Dendritic cell treated with granulocyte-macrophage colony-stimulating factor and Interleukin-4, amounts not matched to agents 40 ng/mL and 50 ng/mL, for 4 days (primary cell): Measurements from ENCODE around the gene CCDC90B.
"Not testable (repeated sequence)": the region's sequence is repeated elsewhere in the genome, so short reads cannot be mapped to it uniquely, and the experiment has no call there.

Source experiments
- H3K27ac Mint-ChIP-seq: one replicate; pipeline ENCODE4 v1.8.0; 2022; ENCODE audit warnings: mild to moderate bottlenecking, mixed read lengths
- H3K27me3 Mint-ChIP-seq: one replicate; pipeline ENCODE4 v1.8.0; 2022; ENCODE audit warnings: mild to moderate bottlenecking, mixed read lengths
- H3K36me3 Mint-ChIP-seq: one replicate; pipeline ENCODE4 v1.8.0; 2022; ENCODE audit warnings: low read depth, mixed read lengths
- H3K4me1 Mint-ChIP-seq: one replicate; pipeline ENCODE4 v1.8.0; 2022; ENCODE audit warnings: low read depth, mixed read lengths
- H3K4me3 Mint-ChIP-seq: one replicate; pipeline ENCODE4 v1.8.0; 2022; ENCODE audit warnings: mild to moderate bottlenecking, moderate library complexity, mixed read lengths
- H3K9me3 Mint-ChIP-seq: one replicate; pipeline ENCODE4 v1.8.0; 2022; ENCODE audit warnings: mixed read lengths
- intact Hi-C: fragments of 100-400 bp; cut with micrococcal nuclease; formaldehyde crosslinking; loops from one replicate; pipeline ENCODE4 v1.15.0; 2022

CCDC90B gene

GRCh38 chr11:83275888-83276641, 10.1 kb downstream of the CCDC90B start:
- intact Hi-C loops, result no loop called here
- H3K4me1 Mint-ChIP-seq, result peaks cover 7% of the 10 kb centered on the region
- no peaks in the 10 kb centered on the region for H3K27me3 Mint-ChIP-seq
- no peak overlapping the region for H3K27ac Mint-ChIP-seq
- H3K4me3 Mint-ChIP-seq, result no peak overlapping the region
- peaks cover 68% of the 10 kb centered on the region for H3K36me3 Mint-ChIP-seq
- no peaks in the 10 kb centered on the region for H3K9me3 Mint-ChIP-seq

GRCh38 chr11:83272627-83273026, 13.5 kb downstream of the CCDC90B start:
- peaks cover 72% of the 10 kb centered on the region for H3K36me3 Mint-ChIP-seq
- intact Hi-C loops, result no loop called here
- H3K4me1 Mint-ChIP-seq, result peaks cover 8% of the 10 kb centered on the region
- no peaks in the 10 kb centered on the region for H3K27me3 Mint-ChIP-seq
- H3K9me3 Mint-ChIP-seq, result no peaks in the 10 kb centered on the region
- no peak overlapping the region for H3K27ac Mint-ChIP-seq
- no peak overlapping the region for H3K4me3 Mint-ChIP-seq

GRCh38 chr11:83271734-83272133, 14.4 kb downstream of the CCDC90B start:
- H3K27ac Mint-ChIP-seq, H3K4me3 Mint-ChIP-seq, H3K27me3 Mint-ChIP-seq, intact Hi-C loops, H3K9me3 Mint-ChIP-seq, H3K4me1 Mint-ChIP-seq: not testable (repeated sequence)
- peaks cover 72% of the 10 kb centered on the region for H3K36me3 Mint-ChIP-seq

GRCh38 chr11:83269080-83269479, 17.1 kb downstream of the CCDC90B start:
- H3K27ac Mint-ChIP-seq, result peak overlapping the region; percentile 1
- intact Hi-C loops, H3K4me3 Mint-ChIP-seq: not testable (repeated sequence)

GRCh38 chr11:83265331-83265730, 20.8 kb downstream of the CCDC90B start:
- Mint-ChIP-seq H3K4me3 (no peak overlapping the region), H3K36me3 (peaks cover 76% of the 10 kb centered on the region)

More at GRCh38 chr11:83269080-83269479, 17.1 kb downstream of the CCDC90B start:
- not testable (repeated sequence) for H3K9me3 Mint-ChIP-seq, H3K4me1 Mint-ChIP-seq, H3K27me3 Mint-ChIP-seq
- peaks cover 88% of the 10 kb centered on the region for H3K36me3 Mint-ChIP-seq

GRCh38 chr11:83259559-83259958, 26.6 kb downstream of the CCDC90B start:
- intact Hi-C loops, result no loop called here
- Mint-ChIP-seq H3K36me3 (peaks cover 60% of the 10 kb centered on the region), H3K9me3 (no peaks in the 10 kb centered on the region), H3K27me3 (no peaks in the 10 kb centered on the region), H3K4me1 (no peaks in the 10 kb centered on the region), H3K4me3 (no peak overlapping the region), H3K27ac (no peak overlapping the region)

More at GRCh38 chr11:83265331-83265730, 20.8 kb downstream of the CCDC90B start:
- Mint-ChIP-seq H3K4me1 (peaks cover 8% of the 10 kb centered on the region), H3K27me3 (no peaks in the 10 kb centered on the region), H3K9me3 (no peaks in the 10 kb centered on the region), H3K27ac (no peak overlapping the region)
- intact Hi-C loops, result no loop called here

GRCh38 chr11:83257761-83258168, 28.4 kb downstream of the CCDC90B start:
- Mint-ChIP-seq H3K36me3 (peaks cover 45% of the 10 kb centered on the region), H3K27me3 (no peaks in the 10 kb centered on the region), H3K9me3 (no peaks in the 10 kb centered on the region), H3K4me3 (no peak overlapping the region), H3K27ac (no peak overlapping the region), H3K4me1 (no peaks in the 10 kb centered on the region)
- intact Hi-C loops, result no loop called here

GRCh38 chr11:83256602-83257340, 29.4 kb downstream of the CCDC90B start:
- Mint-ChIP-seq H3K27me3 (no peaks in the 10 kb centered on the region), H3K4me1 (no peaks in the 10 kb centered on the region), H3K27ac (no peak overlapping the region), H3K36me3 (peaks cover 43% of the 10 kb centered on the region), H3K4me3 (no peak overlapping the region), H3K9me3 (no peaks in the 10 kb centered on the region)
- intact Hi-C loops, result no loop called here

- Mint-ChIP-seq H3K9me3 (no peaks in the 10 kb centered on the region), H3K36me3 (peaks cover 37% of the 10 kb centered on the region), H3K4me3 (no peak overlapping the region), H3K4me1 (no peaks in the 10 kb centered on the region), H3K27ac (no peak overlapping the region), H3K27me3 (no peaks in the 10 kb centered on the region)
- intact Hi-C loops, result no loop called here
Measured at GRCh38 chr11:83255366-83255765, 30.8 kb downstream of the CCDC90B start.

- Mint-ChIP-seq H3K4me1 (no peaks in the 10 kb centered on the region), H3K9me3 (no peaks in the 10 kb centered on the region), H3K27me3 (no peaks in the 10 kb centered on the region), H3K4me3 (no peak overlapping the region), H3K27ac (no peak overlapping the region), H3K36me3 (peaks cover 20% of the 10 kb centered on the region)
- intact Hi-C loops, result loop anchor here (5.0 kb wide), 1 partner anchor 536 kb away; no protein-coding TSS in a partner anchor
Measured at GRCh38 chr11:83252941-83253340, 33.2 kb downstream of the CCDC90B start.

GRCh38 chr11:83252266-83252665, 33.9 kb downstream of the CCDC90B start:
- no peaks in the 10 kb centered on the region for H3K9me3 Mint-ChIP-seq
- no peaks in the 10 kb centered on the region for H3K4me1 Mint-ChIP-seq
- no peak overlapping the region for H3K27ac Mint-ChIP-seq
- H3K4me3 Mint-ChIP-seq, result no peak overlapping the region
- H3K36me3 Mint-ChIP-seq, result peaks cover 15% of the 10 kb centered on the region
- no peaks in the 10 kb centered on the region for H3K27me3 Mint-ChIP-seq
- intact Hi-C loops, result loop anchor here (5.0 kb wide), 1 partner anchor 535 kb away; no protein-coding TSS in a partner anchor

- Mint-ChIP-seq H3K36me3 (peaks cover 3% of the 10 kb centered on the region), H3K4me1 (no peaks in the 10 kb centered on the region), H3K27me3 (no peaks in the 10 kb centered on the region), H3K9me3 (no peaks in the 10 kb centered on the region), H3K27ac (no peak overlapping the region), H3K4me3 (no peak overlapping the region)
- intact Hi-C loops, result loop anchor here (1.0 to 10.0 kb wide), 3 partner anchors 165 to 533 kb away; no protein-coding TSS in a partner anchor
Measured at GRCh38 chr11:83249972-83250593, 36.1 kb downstream of the CCDC90B start.

- H3K27ac Mint-ChIP-seq, result no peak overlapping the region
- no peaks in the 10 kb centered on the region for H3K4me1 Mint-ChIP-seq
- H3K27me3 Mint-ChIP-seq, result no peaks in the 10 kb centered on the region
- H3K9me3 Mint-ChIP-seq, result no peaks in the 10 kb centered on the region
- no peak overlapping the region for H3K4me3 Mint-ChIP-seq
- intact Hi-C loops, result loop anchor here (10.0 kb wide), 1 partner anchor 165 kb away; no protein-coding TSS in a partner anchor
- no peaks in the 10 kb centered on the region for H3K36me3 Mint-ChIP-seq
Measured at GRCh38 chr11:83249445-83249844, 36.7 kb downstream of the CCDC90B start.
